CD4-positive, alpha-beta T cell treated with Interleukin-1 beta for 1 hour (primary cell): ENCODE measurements around the gene PIP5K1C.
A peak's percentile ranks its signal among the peaks of the same experiment; 100 is the strongest.

ENCODE experiments used
- DNase-seq, 2 donors: peaks; one replicate each; pipeline ENCODE4 v3.0.0-alpha.2; 2020 to 2022

Gene PIP5K1C

DNA sequence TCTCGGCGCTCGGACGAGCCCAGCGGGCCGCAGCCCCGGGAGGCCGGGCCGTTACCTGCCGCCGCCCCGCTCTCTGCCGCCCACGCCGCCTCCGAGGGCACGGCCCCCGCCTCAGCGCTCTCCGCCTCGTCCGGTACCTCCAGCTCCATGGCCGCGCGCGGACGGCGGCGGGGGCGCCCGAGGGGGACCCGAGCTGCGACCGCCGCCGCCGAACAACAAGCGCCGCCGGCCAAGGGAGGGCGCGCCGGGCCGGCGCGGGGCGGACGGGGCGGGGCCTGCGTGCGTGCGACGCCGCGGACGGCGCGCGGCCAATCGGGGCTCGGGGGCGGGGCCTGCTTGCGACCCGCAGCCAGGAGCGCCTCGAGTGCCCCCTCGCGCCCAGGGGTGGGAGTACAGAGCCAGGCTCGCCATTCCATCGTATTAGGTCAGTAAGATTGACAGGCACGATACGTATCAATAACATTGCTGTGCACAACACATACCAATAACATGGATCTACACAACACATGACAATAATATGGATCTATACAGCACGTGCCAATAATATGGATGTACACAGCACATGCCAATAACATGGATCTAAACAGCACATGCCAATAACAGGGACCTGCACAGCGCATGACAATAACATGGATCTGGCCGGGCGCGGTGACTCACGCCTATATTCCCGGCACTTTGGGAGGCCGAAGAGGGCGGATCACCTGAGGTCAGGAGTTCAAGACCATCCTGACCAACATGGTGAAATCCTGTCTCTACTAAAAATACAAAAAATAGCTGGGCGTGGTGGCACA lies at the start of gene PIP5K1C:
PIP5K1C (minus strand) TSS at position 227 of the 791 bp plus-strand sequence; CDS start at position 149, 78 bp downstream.
- peak; percentile 91 to 92 for DNase-seq

DNA sequence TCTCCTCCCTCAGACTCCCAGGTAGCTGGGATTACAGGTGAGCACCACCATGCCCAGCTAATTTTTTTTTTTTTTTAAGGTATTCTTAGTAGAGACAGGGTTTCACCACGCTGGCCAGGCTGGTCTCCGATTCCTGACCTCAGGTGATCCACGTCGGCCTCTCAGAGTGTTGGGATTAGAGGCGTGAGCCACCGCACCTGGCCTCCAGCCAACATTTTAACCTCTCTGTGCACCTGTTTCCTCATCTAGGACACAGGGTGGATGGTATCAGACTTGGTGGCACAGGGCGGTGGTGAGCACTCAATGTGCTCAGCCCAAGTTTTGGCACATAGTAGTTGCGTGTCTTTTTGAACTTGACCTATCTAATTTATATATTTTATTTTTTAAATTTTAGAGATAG lies 48.7 kb upstream of the PIP5K1C start:
- DNase-seq: no peak

GRCh38 chr19:3746371-3747056 lies 46.2 kb upstream of the PIP5K1C start:
- no peak for DNase-seq

DNA sequence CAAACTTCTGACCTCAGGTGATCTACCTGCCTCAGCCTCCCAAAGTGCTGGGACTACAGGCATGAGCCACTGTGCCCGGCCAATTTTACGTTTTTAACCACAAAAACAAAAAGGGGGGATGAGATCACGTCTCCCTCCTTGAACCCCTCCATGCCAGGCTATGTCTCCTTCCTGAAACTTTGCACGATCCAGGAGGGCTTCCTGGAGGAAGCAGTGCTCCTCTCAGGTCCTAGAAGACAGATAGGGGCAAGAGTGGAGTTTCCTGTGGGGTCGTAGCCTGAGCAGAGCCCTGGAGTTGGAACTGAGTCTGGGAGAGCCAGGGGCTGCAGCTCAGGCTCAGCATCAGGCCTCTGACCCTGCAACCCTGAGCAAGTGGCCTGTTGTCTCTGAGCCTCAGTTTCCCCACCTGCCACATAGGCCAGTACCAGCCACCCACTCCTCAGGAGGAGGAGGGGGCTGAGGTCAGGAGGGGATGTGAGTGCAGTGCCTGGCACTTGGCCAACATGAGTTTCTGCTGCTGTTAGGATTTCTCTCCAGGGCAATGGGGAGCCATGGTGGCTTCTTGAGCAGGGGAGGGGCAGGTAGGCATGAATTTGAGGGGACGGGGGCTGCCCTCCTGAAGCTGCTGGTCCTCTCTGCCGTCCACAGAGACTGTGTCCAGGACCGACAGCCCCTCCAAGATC lies 45.2 kb upstream of the PIP5K1C start:
- no peak for DNase-seq

DNA sequence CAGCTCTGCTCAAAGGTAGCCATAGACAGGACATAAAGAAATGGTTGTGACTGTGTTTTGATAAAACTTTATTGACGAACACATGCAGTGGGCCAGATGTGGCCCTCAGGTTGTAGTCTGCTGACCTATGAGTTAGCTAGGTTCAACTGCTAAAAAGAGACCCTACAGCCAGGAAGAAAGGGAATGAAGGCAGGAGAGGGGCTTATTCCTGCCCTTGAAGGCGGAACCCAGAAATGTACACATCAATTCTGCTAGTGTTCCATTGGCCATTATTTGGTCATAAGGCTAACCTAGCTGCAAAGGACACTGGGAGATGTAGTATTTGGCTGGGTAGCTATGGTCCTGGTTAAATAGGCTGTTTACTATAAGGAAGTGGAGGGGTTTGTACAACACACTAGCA lies 43.2 kb upstream of the PIP5K1C start:
- no peak for DNase-seq

DNA sequence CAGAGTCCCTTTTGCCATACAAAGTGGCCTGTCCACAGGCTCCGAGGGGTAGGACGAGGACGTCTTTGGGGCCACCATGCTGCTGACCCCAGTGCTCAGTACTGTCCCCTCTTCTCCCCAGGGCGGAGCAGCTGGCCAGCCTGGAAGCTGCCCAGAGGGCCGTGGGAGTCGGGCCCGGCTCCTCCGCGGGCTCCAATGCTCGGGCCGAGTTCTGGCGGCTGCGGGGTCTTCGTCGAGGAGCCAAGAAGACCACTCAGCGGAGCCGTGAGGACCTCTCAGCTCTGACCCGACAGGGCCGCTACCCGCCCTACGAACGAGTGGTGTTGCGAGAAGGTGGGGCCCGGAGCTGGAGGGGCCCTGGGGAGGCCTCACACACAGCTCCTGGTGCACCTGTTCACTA lies 40.2 kb upstream of the PIP5K1C start:
- DNase-seq: no peak

DNA sequence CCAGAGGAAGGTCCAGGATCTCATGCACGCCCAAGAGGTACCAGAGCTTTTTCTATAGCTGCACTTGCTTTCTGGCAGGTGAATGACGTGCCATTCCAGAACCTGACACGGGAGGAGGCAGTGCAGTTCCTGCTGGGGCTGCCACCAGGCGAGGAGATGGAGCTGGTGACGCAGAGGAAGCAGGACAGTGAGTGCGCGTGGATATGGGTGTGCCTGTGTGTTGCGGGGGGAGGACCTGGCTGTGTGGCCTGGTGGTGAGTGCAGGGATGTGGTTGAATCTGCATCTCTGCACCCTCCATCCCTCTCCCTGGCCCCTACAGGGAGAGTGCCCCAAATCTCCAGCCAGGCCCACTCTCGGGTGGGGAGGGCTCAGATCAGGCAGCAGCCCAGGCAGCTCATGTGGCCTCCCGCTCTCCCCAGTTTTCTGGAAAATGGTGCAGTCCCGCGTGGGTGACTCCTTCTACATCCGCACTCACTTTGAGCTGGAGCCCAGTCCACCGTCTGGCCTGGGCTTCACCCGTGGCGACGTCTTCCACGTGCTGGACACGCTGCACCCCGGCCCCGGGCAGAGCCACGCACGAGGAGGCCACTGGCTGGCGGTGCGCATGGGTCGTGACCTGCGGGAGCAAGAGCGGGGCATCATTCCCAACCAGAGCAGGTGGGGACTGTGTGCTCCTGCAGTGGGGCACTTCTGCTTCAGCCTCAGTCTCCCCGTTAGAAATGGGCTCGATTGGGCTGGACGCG lies 38.4 kb upstream of the PIP5K1C start:
- no peak for DNase-seq

- DNase-seq: no peak
These were observed 37.4 kb upstream of the PIP5K1C start for GRCh38 chr19:3737487-3738205.

DNA sequence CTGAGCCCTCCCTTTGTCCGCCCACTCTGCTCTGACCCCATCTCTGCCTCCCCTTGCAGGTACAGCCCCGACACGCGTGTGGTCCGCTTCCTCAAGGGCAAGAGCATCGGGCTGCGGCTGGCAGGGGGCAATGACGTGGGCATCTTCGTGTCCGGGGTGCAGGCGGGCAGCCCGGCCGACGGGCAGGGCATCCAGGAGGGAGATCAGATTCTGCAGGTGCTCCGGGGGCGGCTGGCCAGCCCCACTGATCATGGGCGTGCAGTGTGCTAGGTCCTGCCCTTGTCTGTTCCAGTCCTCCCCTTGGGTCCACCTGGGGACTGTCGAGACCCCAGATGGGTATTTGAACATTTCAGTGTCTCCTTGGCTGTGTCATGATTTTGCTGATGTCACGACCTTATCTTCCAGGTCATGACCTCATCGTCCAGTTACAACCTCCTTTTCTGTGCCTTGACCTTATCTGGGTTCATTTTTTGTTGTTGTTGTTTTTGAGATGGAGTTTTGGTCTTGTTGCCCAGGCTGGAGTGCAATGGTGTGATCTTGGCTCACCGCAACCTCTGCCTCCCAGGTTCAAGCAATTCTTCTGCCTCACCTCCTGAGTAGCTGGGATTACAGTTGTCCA lies 35.9 kb upstream of the PIP5K1C start:
- DNase-seq: no peak

- DNase-seq: no peak
These were observed 34.0 kb upstream of the PIP5K1C start for GRCh38 chr19:3734310-3734600.

- no peak for DNase-seq
These were observed 33.5 kb upstream of the PIP5K1C start for GRCh38 chr19:3733549-3734309.

DNA sequence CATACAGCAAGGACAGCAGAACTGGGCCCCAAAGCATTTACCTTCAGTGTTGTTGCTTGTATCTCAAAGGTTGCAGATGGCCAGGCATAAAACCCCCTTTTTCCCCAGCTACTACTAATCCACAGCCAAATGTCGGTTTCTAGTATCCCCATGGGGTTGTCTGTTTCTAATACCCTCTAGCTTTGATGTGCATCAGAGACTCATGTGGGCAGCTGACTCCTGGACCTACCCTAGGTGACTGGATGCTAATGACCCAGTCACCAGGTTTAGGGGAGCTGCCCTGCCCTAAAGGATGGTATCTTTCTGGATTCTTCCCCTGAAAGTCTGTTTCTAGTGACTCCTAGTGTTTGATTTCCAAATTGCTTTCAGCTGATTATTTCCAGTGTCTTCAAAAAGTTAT lies 31.8 kb upstream of the PIP5K1C start:
- no peak for DNase-seq

DNA sequence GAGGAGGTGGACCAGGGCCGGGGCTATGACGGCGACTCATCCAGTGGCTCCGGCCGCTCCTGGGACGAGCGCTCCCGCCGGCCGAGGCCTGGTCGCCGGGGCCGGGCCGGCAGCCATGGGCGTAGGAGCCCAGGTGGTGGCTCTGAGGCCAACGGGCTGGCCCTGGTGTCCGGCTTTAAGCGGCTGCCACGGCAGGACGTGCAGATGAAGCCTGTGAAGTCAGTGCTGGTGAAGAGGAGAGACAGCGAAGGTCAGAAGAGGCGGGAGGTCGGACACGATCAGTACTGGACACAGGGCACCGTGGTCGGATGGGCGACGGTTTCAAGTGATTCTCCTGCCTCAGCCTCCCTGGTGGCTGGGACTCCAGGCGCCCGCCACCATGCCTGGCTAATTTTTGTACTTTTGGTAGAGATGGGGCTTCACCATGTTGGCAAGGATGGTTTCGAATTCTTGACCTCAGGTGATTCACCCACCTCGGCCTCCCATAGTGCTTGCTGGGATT lies 30.2 kb upstream of the PIP5K1C start:
- DNase-seq: no peak

DNA sequence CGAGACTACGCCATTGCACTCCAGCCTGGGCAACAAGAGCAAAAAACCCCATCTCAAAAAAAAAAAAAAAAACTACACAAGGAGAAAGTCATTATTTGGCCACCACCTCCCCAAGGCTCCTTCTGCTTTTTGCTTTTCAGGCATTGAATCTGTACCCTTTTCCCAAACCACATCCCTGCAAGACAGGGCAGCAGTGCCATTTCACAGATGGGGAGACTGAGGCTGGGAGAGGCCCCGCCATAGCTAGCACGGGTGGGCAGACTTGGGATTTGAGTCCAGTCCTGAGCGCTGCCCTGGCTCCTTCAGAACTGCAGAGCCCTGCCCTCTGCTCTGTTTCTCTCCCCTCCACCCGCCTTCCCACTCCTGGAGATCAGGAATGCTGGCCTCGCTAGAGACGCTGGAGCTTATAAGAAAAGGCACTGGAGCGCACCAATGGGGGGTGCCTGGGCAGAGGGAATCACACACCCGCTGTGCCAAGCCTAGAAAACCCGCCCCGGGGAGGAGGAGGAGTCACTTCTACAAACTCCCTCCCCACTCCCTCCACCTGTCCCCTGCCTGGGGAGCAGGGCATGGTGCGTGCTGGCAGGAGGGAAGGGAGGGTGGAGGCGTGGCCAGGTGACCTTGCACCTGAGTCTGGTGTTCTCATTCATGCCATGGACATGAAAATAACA lies 25.5 kb upstream of the PIP5K1C start:
- DNase-seq: no peak

DNA sequence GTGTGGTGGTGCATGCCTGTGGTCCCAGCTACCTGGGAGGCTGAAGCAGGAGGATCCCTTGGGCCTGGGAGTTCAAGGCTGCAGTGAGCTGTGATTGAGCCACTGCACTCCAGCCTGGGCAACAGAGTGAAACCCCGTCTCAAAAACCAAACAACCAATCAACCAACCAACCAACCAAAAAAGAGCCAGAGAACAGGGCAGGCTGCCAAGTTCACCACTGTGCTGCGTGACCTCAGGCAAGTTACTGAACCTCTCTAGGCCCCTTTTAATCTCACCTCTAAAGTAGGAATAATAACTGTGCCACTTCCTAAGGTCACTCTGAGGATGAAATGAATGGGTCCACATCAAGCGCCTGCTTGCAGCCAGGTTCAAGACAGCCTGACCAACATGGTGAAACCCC lies 24.9 kb upstream of the PIP5K1C start:
- no peak for DNase-seq

DNA sequence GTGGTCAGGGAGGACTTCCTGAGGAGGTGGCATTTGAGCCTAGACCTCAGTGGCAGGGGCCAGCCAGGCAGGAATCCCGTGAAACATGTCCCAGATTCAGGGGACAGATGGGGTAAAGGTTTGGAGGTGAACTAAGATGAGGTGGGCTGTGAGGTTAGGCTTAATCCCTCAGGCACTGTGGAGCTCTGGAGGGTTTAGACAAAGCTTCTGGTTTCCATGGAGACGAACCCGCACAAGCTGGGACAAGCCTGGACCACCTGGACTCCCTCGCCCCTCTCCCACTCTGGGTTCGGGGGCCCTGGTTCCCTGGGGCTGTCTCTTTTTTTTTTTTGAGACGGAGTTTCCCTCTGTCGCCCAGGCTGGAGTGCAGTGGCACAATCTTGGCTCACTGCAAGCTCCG lies 23.6 kb upstream of the PIP5K1C start:
- DNase-seq: no peak

DNA sequence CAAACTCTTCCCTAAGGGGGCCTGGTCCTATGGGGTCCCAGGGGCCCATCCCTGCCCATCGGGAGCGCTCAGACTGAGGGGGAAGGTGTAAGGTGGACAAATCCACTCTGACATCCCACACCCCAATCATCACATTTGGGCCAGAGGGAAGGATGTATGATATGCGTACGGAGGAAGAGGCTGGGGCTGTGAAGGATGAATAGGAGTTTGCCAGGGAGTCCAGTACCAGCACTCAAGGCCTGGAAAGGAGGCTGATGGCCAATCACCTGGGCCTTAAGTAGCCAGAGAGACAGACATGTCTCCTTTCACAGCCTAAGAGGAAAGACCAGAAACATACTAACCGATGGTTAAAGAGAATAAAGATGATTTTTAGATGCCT lies 22.8 kb upstream of the PIP5K1C start:
- no peak for DNase-seq

DNA sequence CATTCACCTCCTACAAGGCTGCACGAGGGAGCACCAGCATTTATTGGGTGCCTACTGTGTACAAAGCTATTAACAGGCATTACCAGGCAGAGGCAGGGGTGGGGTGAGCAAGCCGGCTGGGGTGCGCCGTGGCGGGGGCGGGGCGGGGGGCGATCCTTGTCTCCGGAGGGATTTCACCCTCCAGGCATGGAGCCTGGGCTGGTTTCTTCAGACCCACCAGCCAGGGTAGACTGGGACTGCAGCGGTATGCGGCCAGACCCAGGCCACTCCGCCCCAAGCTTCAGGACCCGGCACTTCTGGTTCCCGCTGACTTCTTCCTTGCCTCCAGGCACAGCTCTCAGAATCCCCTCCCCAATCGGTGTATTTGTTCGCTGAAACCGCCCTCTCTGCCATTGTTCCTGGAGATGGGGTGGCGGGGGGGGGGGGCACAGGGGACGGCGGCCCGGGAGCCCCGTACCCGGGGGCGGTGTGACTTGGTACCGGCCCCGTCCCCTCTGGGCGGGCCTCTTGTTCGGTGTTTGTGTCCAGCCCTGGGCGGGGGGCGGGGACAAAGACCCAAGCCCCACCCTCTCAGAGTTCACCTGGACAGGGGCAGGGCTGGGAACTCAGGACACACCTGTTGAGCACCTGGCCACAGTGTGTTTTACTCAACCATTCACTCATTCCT lies 22.3 kb upstream of the PIP5K1C start:
- DNase-seq: no peak

DNA sequence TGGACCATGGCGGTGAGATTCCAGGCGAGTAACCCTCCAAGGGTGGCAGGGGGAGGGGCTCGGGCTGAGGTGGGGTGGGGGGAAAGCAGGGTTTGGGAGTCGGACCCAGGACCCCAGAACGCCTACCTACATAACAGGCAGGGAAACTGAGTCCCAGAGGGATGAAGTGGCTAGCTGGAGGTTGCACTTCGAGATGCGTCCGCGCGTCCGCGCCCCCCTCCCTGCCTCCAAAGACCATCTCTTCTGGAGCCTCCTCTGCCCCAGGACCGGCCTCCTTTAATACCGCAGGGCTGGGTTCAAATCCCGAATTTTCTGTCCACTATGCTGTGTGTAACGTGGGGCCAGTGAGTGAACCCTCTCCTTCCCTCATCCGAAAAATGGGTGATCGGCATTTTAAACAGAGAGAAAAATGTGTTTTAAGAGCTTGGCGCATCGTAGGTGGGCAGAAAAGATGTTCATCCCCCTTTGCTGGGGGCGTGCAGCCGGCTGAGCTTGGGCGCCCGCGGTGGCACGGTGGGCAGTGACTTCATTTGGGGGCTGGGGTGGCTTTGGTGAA lies 21.7 kb upstream of the PIP5K1C start:
- no peak for DNase-seq
